Smooth muscle cell (in vitro differentiated cells): ENCODE data around the gene MYRIP. TPM values are rescaled to one million over a fixed set of nuclear protein-coding genes. Genes with fewer than 3 reads are reported as not detected.

ENCODE experiments used
- DNase-seq: peaks from one replicate; lab custom pipeline; 2025; ENCODE audit not compliant: unreplicated experiment; lab: John Stamatoyannopoulos, UW
- H2AFZ ChIP-seq: fragments of 200-600 bp; sonication (generic); 2 replicates; pipeline ENCODE4 v1.6.0; 2016; ENCODE audit warnings: antibody characterized with exemption, low read depth, mild to moderate bottlenecking
- H3F3A ChIP-seq: fragments of 200-600 bp; sonication (generic); 2 replicates; pipeline ENCODE4 v1.6.0; 2017; ENCODE audit warnings: antibody characterized with exemption, low read depth
- H3K27ac ChIP-seq: fragments of 200-600 bp; sonication (generic); 2 replicates; pipeline ENCODE4 v1.5.1; 2016; ENCODE audit warnings: low read depth, mild to moderate bottlenecking
- H3K27me3 ChIP-seq: fragments of 200-600 bp; sonication (generic); 2 replicates; pipeline ENCODE4 v1.6.1; 2016; ENCODE audit warnings: low read depth, mild to moderate bottlenecking
- H3K36me3 ChIP-seq: fragments of 200-600 bp; sonication (generic); 2 replicates; pipeline ENCODE4 v1.5.1; 2016; ENCODE audit warnings: low read depth
- H3K4me1 ChIP-seq: fragments of 200-600 bp; sonication (generic); 2 replicates; pipeline ENCODE4 v1.5.1; 2016; ENCODE audit warnings: low read depth
- H3K4me2 ChIP-seq: fragments of 200-600 bp; sonication (generic); 2 replicates; pipeline ENCODE4 v1.6.0; 2016; ENCODE audit warnings: mild to moderate bottlenecking
- H3K4me3 ChIP-seq: fragments of 200-600 bp; sonication (generic); 2 replicates; pipeline ENCODE4 v1.5.1; 2016; ENCODE audit warnings: mild to moderate bottlenecking
- H3K79me2 ChIP-seq: fragments of 200-600 bp; sonication (generic); 2 replicates; pipeline ENCODE4 v1.6.0; 2016; ENCODE audit warnings: low read depth, mild to moderate bottlenecking
- H3K9ac ChIP-seq: fragments of 200-600 bp; sonication (generic); 2 replicates; pipeline ENCODE4 v1.6.0; 2016; ENCODE audit warnings: low read depth
- H3K9me3 ChIP-seq: fragments of 200-600 bp; sonication (generic); replicated peaks from 2 replicates; pipeline ENCODE4 v1.5.1; 2016; ENCODE audit warnings: low read depth
- H4K20me1 ChIP-seq: fragments of 200-600 bp; sonication (generic); 2 replicates; pipeline ENCODE4 v1.6.0; 2016; ENCODE audit warnings: low read depth
- WGBS: methylation state at CpG from one replicate; pipeline ENCODE4 v1.1.7; 2016; ENCODE audit warnings: low lambda C conversion rate; 5-methylcytosine and 5-hydroxymethylcytosine counted together
- polyA plus RNA-seq: library from polyadenylated mRNA; unstranded; fragments of >200 nt; fragmentation: Nextera tagmentation; extraction: Ambion mirVana; gene quantifications from 2 replicates; pipeline ENCODE4 v1.2.1, GENCODE V29; 2016
- total RNA-seq: library from RNA; depleted of rRNA; stranded (reverse); fragments of >200 nt; gene quantifications from 2 replicates; pipeline ENCODE4 v1.2.3, GENCODE V29; 2014
- TF ChIP-seq, protein P1 (sequence below): fragments of 200-600 bp; sonication (generic); IDR thresholded peaks from 2 replicates; pipeline ENCODE4 v1.5.1; 2017; ENCODE audit warnings: borderline replicate concordance, mild to moderate bottlenecking, antibody characterized with exemption; ENCODE audit not compliant: insufficient read depth, poor library complexity, severe bottlenecking

Gene MYRIP
- total and polyA plus RNA-seq, 2 experiments from 2014 or later: not detected

DNA sequence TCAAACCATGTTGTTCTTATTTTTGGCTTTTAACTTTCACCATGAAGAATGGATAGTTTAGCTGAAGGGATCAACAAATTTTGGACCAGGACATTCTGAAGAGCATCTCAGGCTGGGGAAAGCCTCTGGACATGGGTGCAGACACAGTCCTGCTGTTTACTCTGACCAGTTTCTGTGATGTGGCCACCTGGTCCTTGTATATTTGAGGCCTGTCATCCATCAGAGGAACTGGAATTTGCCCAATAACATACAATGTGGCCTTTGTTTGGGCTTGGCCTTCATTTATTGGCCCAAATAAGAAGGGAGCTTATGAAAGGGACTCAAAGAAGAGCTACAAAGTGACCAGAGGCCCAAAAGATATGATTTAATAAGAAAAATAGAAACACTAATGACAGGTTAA is 127.9 kb downstream of the MYRIP start:
- H2AFZ ChIP-seq: no peak overlapping the region
- H4K20me1 ChIP-seq: no peaks in the 10 kb centered on the region
- no peaks in the 10 kb centered on the region for H3K4me1 ChIP-seq
- DNase-seq: no peak
- H3K4me2 ChIP-seq: no peak overlapping the region
- no peaks in the 10 kb centered on the region for H3K36me3 ChIP-seq
- TF ChIP-seq, protein P1, sequence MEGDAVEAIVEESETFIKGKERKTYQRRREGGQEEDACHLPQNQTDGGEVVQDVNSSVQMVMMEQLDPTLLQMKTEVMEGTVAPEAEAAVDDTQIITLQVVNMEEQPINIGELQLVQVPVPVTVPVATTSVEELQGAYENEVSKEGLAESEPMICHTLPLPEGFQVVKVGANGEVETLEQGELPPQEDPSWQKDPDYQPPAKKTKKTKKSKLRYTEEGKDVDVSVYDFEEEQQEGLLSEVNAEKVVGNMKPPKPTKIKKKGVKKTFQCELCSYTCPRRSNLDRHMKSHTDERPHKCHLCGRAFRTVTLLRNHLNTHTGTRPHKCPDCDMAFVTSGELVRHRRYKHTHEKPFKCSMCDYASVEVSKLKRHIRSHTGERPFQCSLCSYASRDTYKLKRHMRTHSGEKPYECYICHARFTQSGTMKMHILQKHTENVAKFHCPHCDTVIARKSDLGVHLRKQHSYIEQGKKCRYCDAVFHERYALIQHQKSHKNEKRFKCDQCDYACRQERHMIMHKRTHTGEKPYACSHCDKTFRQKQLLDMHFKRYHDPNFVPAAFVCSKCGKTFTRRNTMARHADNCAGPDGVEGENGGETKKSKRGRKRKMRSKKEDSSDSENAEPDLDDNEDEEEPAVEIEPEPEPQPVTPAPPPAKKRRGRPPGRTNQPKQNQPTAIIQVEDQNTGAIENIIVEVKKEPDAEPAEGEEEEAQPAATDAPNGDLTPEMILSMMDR: no peak
- no peak overlapping the region for H3K4me3 ChIP-seq
- H3K27ac ChIP-seq: no peak overlapping the region
- no peaks in the 10 kb centered on the region for H3K79me2 ChIP-seq
- no peaks in the 10 kb centered on the region for H3K27me3 ChIP-seq
- H3K9ac ChIP-seq: no peak overlapping the region
- H3F3A ChIP-seq: no peaks in the 10 kb centered on the region
- no peaks in the 10 kb centered on the region for H3K9me3 ChIP-seq

DNA sequence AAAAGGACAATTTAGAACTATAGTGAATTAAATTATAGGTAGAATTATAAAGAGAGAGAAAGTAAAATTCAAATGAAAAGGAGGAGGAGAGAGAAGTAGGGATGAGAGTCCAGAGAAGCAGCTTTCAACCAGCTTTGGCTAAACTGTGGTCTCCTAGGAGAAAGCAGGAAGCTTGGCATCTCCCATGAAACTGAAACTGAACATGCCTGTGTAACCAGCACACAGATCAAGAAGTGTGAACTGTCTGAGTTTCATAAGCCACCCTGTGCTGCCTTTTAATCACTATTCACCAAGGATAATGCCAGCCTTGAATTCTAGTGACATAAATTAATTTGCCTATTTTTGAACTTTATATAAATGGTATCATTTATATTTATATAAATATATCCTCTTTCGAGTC is 128.5 kb downstream of the MYRIP start:
- no peak overlapping the region for H2AFZ ChIP-seq
- H3F3A ChIP-seq: no peaks in the 10 kb centered on the region
- H3K79me2 ChIP-seq: no peaks in the 10 kb centered on the region
- DNase-seq: no peak
- no peak overlapping the region for H3K9ac ChIP-seq
- H3K4me2 ChIP-seq: no peak overlapping the region
- TF ChIP-seq, protein P1: no peak
- 89% methylated on average over 1 of the region's 1 CpG for WGBS
- H3K4me3 ChIP-seq: no peak overlapping the region
- no peaks in the 10 kb centered on the region for H3K4me1 ChIP-seq
- H4K20me1 ChIP-seq: no peaks in the 10 kb centered on the region
- no peaks in the 10 kb centered on the region for H3K36me3 ChIP-seq
- H3K9me3 ChIP-seq: no peaks in the 10 kb centered on the region
- H3K27ac ChIP-seq: no peak overlapping the region
- H3K27me3 ChIP-seq: no peaks in the 10 kb centered on the region

DNA sequence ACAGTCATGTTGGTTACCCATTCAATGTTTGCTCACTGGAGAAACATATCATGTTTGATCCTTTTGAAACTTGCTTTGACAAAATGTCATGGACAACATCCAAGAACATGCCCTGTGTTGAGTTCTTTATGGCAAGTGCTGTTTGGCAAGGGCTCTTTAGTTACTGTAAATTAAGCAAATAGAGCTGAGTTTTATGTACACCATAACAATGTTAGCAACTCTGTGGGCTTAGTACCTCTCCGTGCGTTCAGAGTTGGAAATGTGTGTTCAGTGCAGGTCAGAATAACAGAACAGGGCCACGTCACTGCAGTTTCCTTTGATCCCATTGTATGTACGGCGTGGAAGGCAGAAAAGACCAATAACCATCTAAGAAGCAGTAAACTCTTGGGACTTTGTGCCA is 132.5 kb downstream of the MYRIP start:
- WGBS: 93% methylated on average over 5 of the region's 5 CpGs
- no peaks in the 10 kb centered on the region for H3K4me1 ChIP-seq
- H3K27me3 ChIP-seq: no peaks in the 10 kb centered on the region
- no peaks in the 10 kb centered on the region for H4K20me1 ChIP-seq
- no peak for DNase-seq
- H3K79me2 ChIP-seq: no peaks in the 10 kb centered on the region
- no peaks in the 10 kb centered on the region for H3K36me3 ChIP-seq
- no peak overlapping the region for H3K4me2 ChIP-seq
- no peak overlapping the region for H3K27ac ChIP-seq
- no peak overlapping the region for H3K9ac ChIP-seq
- no peak overlapping the region for H3K4me3 ChIP-seq
- no peak overlapping the region for H2AFZ ChIP-seq
- H3F3A ChIP-seq: no peaks in the 10 kb centered on the region
- no peaks in the 10 kb centered on the region for H3K9me3 ChIP-seq
- TF ChIP-seq, protein P1: no peak

GRCh38 chr3:39960515-39961191 is 151.2 kb downstream of the MYRIP start:
- H2AFZ ChIP-seq: no peak overlapping the region
- no peaks in the 10 kb centered on the region for H3K79me2 ChIP-seq
- no peaks in the 10 kb centered on the region for H3K36me3 ChIP-seq
- 82% methylated on average over 5 of the region's 5 CpGs for WGBS
- no peak for DNase-seq
- TF ChIP-seq, protein P1: no peak
- no peak overlapping the region for H3K4me2 ChIP-seq
- no peaks in the 10 kb centered on the region for H3K27me3 ChIP-seq
- no peak overlapping the region for H3K27ac ChIP-seq
- H3K9me3 ChIP-seq: no peaks in the 10 kb centered on the region
- H3F3A ChIP-seq: no peaks in the 10 kb centered on the region
- H3K4me1 ChIP-seq: no peaks in the 10 kb centered on the region
- H3K4me3 ChIP-seq: no peak overlapping the region
- no peaks in the 10 kb centered on the region for H4K20me1 ChIP-seq
- no peak overlapping the region for H3K9ac ChIP-seq
